OCI-LY1 (cell line): ENCODE results near the gene CIB1.

Experiments
- H2AFZ ChIP-seq: fragments of 200-600 bp; sonication (generic), shearing (Covaris generic); 2 replicates; pipeline ENCODE4 v1.6.0; 2014; ENCODE audit warnings: antibody characterized with exemption, mild to moderate bottlenecking, low read length
- H3F3A ChIP-seq: fragments of 200-600 bp; sonication (generic), shearing (Covaris generic); 2 replicates; pipeline ENCODE4 v1.6.0; 2014; ENCODE audit warnings: mild to moderate bottlenecking, antibody characterized with exemption, low read length, moderate library complexity; ENCODE audit not compliant: insufficient read depth
- H3K27ac ChIP-seq: fragments of 200-600 bp; sonication (generic); 2 replicates; pipeline ENCODE4 v1.5.1; 2014; ENCODE audit warnings: low read length, mixed run types, mild to moderate bottlenecking, low read depth; ENCODE audit not compliant: poor library complexity, severe bottlenecking
- H3K27me3 ChIP-seq: fragments of 200-600 bp; sonication (generic); 2 replicates; pipeline ENCODE4 v1.6.0; 2014; ENCODE audit warnings: antibody characterized with exemption, mild to moderate bottlenecking, low read length, moderate library complexity; ENCODE audit not compliant: insufficient read depth
- H3K36me3 ChIP-seq: fragments of 200-600 bp; sonication (generic); 2 replicates; pipeline ENCODE4 v1.6.1; 2014; ENCODE audit warnings: mild to moderate bottlenecking, antibody characterized with exemption, low read length, moderate library complexity, mixed read lengths; ENCODE audit not compliant: insufficient read depth
- H3K4me1 ChIP-seq: fragments of 200-600 bp; sonication (generic); 2 replicates; pipeline ENCODE4 v1.5.1; 2014; ENCODE audit warnings: mild to moderate bottlenecking, low read length, moderate library complexity; ENCODE audit not compliant: insufficient read depth, severe bottlenecking
- H3K4me2 ChIP-seq: fragments of 200-600 bp; sonication (generic), shearing (Covaris generic); 2 replicates; pipeline ENCODE4 v1.6.1; 2014; ENCODE audit warnings: low read length
- H3K4me3 ChIP-seq: fragments of 200-600 bp; sonication (generic); 2 replicates; pipeline ENCODE4 v1.5.1; 2014; ENCODE audit warnings: low read length, low read depth, mild to moderate bottlenecking, mixed read lengths; ENCODE audit not compliant: poor library complexity, severe bottlenecking
- H3K79me2 ChIP-seq: fragments of 200-600 bp; shearing (Covaris generic); 2 replicates; pipeline ENCODE4 v1.6.1; 2016; ENCODE audit warnings: mixed run types, low read length, mixed read lengths; ENCODE audit not compliant: insufficient read depth
- H3K9ac ChIP-seq: fragments of 200-600 bp; sonication (generic), shearing (Covaris generic); 2 replicates; pipeline ENCODE4 v1.6.1; 2014; ENCODE audit warnings: mild to moderate bottlenecking, low read length, mixed read lengths
- H3K9me2 ChIP-seq: fragments of 200-600 bp; sonication (generic), shearing (Covaris generic); 2 replicates; pipeline ENCODE4 v1.6.1; 2014; ENCODE audit warnings: low read depth, mild to moderate bottlenecking, low read length, mixed read lengths
- H3K9me3 ChIP-seq: fragments of 200-600 bp; shearing (Covaris generic); 2 replicates; pipeline ENCODE4 v1.6.1; 2014; ENCODE audit warnings: low read length, mixed read lengths
- H4K20me1 ChIP-seq: fragments of 200-600 bp; sonication (generic), shearing (Covaris generic); 2 replicates; pipeline ENCODE4 v1.6.0; 2016; ENCODE audit warnings: mild to moderate bottlenecking, low read length; ENCODE audit not compliant: insufficient read depth
- CTCF ChIP-seq: fragments of 200-600 bp; sonication (generic), shearing (Covaris generic); IDR thresholded peaks from 2 replicates; pipeline ENCODE4 v1.5.1; 2017; ENCODE audit warnings: mild to moderate bottlenecking, antibody characterized with exemption, low read length, moderate library complexity, mixed read lengths
- EZH2 ChIP-seq: fragments of 200-600 bp; sonication (generic), shearing (Covaris generic); IDR thresholded peaks from 2 replicates; pipeline ENCODE4 v1.8.0; 2017; ENCODE audit warnings: borderline replicate concordance, mixed run types, mild to moderate bottlenecking, antibody characterized with exemption, low read length, moderate library complexity, mixed read lengths

CIB1 gene

GRCh38 chr15:90192961-90193786, 40.6 kb downstream of the CIB1 start:
- no peak overlapping the region for H2AFZ ChIP-seq
- H3K9ac ChIP-seq: peak overlapping the region; percentile 62

GRCh38 chr15:90191794-90192509, 41.8 kb downstream of the CIB1 start:
- H3K79me2 ChIP-seq: no peaks in the 10 kb centered on the region
- no peak overlapping the region for H2AFZ ChIP-seq
- peak overlapping the region; percentile 57 for H3K4me3 ChIP-seq
- H4K20me1 ChIP-seq: no peaks in the 10 kb centered on the region
- H3K9me2 ChIP-seq: no peaks in the 10 kb centered on the region
- peak overlapping the region; percentile 99 for H3K27ac ChIP-seq
- H3F3A ChIP-seq: peaks cover 4% of the 10 kb centered on the region; the same call in 1 of the 2 replicates
- no peak for TF ChIP-seq CTCF
- no peaks in the 10 kb centered on the region for H3K36me3 ChIP-seq
- peak overlapping the region; percentile 62 for H3K9ac ChIP-seq
- no peaks in the 10 kb centered on the region for H3K27me3 ChIP-seq
- peaks cover 70% of the 10 kb centered on the region for H3K4me1 ChIP-seq
- H3K9me3 ChIP-seq: no peaks in the 10 kb centered on the region
- H3K4me2 ChIP-seq: peak overlapping the region; percentile 89

More at GRCh38 chr15:90192961-90193786, 40.6 kb downstream of the CIB1 start:
- Histone ChIP-seq H3K4me1 (peaks cover 70% of the 10 kb centered on the region), H3K36me3 (no peaks in the 10 kb centered on the region), H3K27me3 (no peaks in the 10 kb centered on the region), H3K4me3 (peak overlapping the region; percentile 57), H3K4me2 (peak overlapping the region; percentile 89), H3F3A (peaks cover 4% of the 10 kb centered on the region; the same call in 1 of the 2 replicates), H3K79me2 (no peaks in the 10 kb centered on the region), H3K9me3 (no peaks in the 10 kb centered on the region), H3K9me2 (no peaks in the 10 kb centered on the region), H4K20me1 (no peaks in the 10 kb centered on the region), H3K27ac (peak overlapping the region; percentile 99)
- TF ChIP-seq CTCF (no peak), EZH2 (no peak)

GRCh38 chr15:90191344-90191687, 42.4 kb downstream of the CIB1 start:
- H3K4me1 ChIP-seq: peaks cover 71% of the 10 kb centered on the region
- peak overlapping the region; percentile 57 for H3K4me3 ChIP-seq
- H3K9ac ChIP-seq: peak overlapping the region; percentile 62

More at GRCh38 chr15:90191344-90191687, 42.4 kb downstream of the CIB1 start:
- Histone ChIP-seq H3K36me3 (no peaks in the 10 kb centered on the region), H3K4me2 (peak overlapping the region; percentile 89), H3K79me2 (no peaks in the 10 kb centered on the region), H3K9me3 (no peaks in the 10 kb centered on the region), H3K27me3 (no peaks in the 10 kb centered on the region), H3K27ac (peak overlapping the region; percentile 99), H2AFZ (no peak overlapping the region), H3K9me2 (no peaks in the 10 kb centered on the region), H4K20me1 (no peaks in the 10 kb centered on the region), H3F3A (peaks cover 4% of the 10 kb centered on the region; the same call in 1 of the 2 replicates)
- TF ChIP-seq CTCF: no peak
- TF ChIP-seq EZH2: no peak
